AG10803 (cell line): Measurements from ENCODE around the gene KLHL6.
"Not testable (repeated sequence)": the region's sequence is repeated elsewhere in the genome, so short reads cannot be mapped to it uniquely, and the experiment has no call there.

Experiments used
- DNase-seq: peaks from one replicate; pipeline ENCODE4 v3.0.0; 2010; ENCODE audit warnings: low read depth
- H3K4me3 ChIP-seq: 2 replicates; pipeline ENCODE4 v1.5.1; 2011; ENCODE audit warnings: mild to moderate bottlenecking, low read length, control low read depth
- CTCF ChIP-seq: conservative IDR thresholded peaks from 2 replicates; pipeline ENCODE4 v1.5.1; 2011; ENCODE audit warnings: mild to moderate bottlenecking, low read length, control low read depth, inconsistent platforms

KLHL6 gene

GRCh38 chr3:183475016-183475763 lies 80.3 kb downstream of the KLHL6 start:
- H3K4me3 ChIP-seq: no peak overlapping the region
- DNase-seq: no peak
- no peak for TF ChIP-seq CTCF

GRCh38 chr3:183473969-183474368 lies 81.5 kb downstream of the KLHL6 start:
- no peak for TF ChIP-seq CTCF
- DNase-seq: no peak
- no peak overlapping the region for H3K4me3 ChIP-seq

DNA sequence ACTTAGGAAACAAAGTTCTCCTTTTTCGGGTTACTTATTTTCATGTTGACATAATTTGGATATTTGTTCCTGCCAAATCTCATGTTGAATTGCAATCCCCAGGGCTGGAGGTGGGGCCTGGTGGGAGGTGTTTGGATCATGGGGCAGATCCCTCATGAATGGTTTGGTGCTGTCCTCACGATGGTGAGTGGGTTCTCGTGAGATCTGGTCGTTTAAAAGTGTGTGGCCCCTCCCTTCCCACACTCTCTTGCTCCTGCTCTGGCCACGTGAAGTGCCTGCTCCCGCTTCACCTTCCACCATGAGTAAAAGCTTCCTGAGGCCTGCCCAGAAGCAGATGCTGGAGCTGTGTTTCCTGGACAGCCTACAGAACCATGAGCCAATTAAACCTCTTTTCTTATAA lies 83.4 kb downstream of the KLHL6 start:
- TF ChIP-seq CTCF: no peak
- DNase-seq: no peak
- no peak overlapping the region for H3K4me3 ChIP-seq

- no peak for DNase-seq
- TF ChIP-seq CTCF: no peak
These were observed 87.1 kb downstream of the KLHL6 start for GRCh38 chr3:183468424-183468823.

DNA sequence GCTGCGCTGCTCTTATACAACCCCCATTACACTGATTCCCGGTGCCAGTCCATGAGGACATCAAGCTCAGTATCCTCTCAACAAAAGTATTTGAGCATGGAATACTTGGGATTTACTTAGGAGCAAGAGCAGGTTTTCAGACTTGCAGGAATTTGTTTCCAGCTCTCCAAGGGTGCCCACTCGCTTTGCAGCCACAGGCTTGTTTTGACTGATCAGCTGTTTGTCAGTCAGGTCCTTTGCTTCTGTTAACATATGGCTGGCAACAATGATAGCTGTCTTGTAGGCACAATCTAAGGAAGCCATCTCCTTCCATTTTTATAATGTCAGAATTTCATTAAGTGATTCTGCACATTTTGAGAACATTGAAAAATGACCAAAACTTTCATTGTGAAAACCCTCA lies 88.9 kb downstream of the KLHL6 start:
- H3K4me3 ChIP-seq: no peak overlapping the region
- DNase-seq: no peak
- TF ChIP-seq CTCF: no peak

More at GRCh38 chr3:183468424-183468823, 87.1 kb downstream of the KLHL6 start:
- no peak overlapping the region for H3K4me3 ChIP-seq

GRCh38 chr3:183465710-183466109 lies 89.8 kb downstream of the KLHL6 start:
- not testable (repeated sequence) for DNase-seq, H3K4me3 ChIP-seq

GRCh38 chr3:183464480-183464879 lies 91.0 kb downstream of the KLHL6 start:
- H3K4me3 ChIP-seq: no peak overlapping the region
- DNase-seq: no peak
- no peak for TF ChIP-seq CTCF
